NCI-H2081 (cell line): ENCODE results near the gene EPHA10.
A peak's percentile ranks its signal among the peaks of the same experiment; 100 is the strongest.
"Not testable (repeated sequence)": the region's sequence is repeated elsewhere in the genome, so short reads cannot be mapped to it uniquely, and the experiment has no call there.

Experiments
- DNase-seq, 2 experiments: peaks; one replicate each; lab custom pipeline; 2025; lab: John Stamatoyannopoulos, UW

EPHA10 gene

GRCh38 chr1:37716321-37716720 is 48.6 kb downstream of the EPHA10 start:
- no peak for DNase-seq

DNA sequence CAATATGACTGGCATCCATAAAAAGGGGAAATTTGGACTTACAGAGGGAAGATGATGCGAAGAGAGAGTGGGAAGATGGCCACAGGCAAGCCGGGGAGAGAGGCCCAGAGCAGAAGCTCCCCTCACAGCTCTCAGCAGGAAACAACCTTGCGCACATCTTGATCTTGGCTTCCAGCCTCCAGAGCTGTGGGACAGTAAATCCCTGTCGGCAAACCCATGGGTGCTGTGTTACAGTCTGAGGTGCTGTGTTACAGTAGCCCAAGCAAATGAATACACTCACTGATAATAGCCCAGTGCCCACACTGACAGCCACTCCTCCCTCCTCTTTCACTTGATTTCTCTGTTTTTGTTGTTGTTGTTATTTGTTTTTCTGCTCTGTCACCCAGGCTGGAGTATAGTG is 50.2 kb downstream of the EPHA10 start:
- no peak for DNase-seq

- DNase-seq, result no peak
Observed at GRCh38 chr1:37714226-37714625, 50.7 kb downstream of the EPHA10 start.

GRCh38 chr1:37708471-37708870 is 56.4 kb downstream of the EPHA10 start:
- no peak for DNase-seq

- no peak for DNase-seq
Observed at GRCh38 chr1:37705399-37705798, 59.5 kb downstream of the EPHA10 start.

DNA sequence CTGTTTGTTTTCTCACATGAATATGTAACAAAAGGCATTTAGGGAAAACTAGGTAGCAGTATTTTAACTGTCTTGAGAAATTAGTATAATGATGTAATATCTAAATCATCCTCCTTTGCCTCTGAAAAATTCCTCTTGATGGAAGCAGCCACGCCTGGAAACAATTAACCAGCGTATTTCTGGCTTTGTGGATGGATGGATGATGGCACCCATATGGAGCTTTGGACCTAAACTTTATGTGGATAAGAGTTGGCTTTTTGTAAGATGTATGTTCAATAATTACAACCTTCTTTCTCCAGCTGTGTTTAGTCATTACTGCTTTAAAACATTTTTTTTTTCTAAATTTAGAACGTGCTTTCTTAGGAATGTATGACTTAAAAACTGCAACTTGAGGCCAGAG is 60.0 kb downstream of the EPHA10 start:
- DNase-seq, result no peak

DNA sequence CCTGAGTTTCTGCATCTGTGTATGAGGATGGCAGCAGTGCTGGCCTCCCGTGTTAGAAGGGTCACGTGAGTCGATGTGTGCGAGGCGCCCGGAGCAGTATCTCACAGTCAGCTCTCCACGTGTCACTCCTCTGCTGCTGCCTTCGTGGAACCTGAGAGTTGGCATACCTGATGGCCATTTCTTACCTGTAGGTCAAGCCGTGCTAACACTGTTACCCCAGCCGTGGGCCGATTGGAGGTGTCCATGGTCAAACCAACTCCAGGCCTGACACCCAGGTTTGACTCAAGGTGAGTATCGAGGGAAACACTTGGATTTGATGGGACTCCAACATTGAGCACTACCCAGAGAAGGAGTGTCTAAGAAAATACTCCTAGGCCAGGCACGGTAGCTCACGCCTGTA is 61.9 kb downstream of the EPHA10 start:
- no peak for DNase-seq

DNA sequence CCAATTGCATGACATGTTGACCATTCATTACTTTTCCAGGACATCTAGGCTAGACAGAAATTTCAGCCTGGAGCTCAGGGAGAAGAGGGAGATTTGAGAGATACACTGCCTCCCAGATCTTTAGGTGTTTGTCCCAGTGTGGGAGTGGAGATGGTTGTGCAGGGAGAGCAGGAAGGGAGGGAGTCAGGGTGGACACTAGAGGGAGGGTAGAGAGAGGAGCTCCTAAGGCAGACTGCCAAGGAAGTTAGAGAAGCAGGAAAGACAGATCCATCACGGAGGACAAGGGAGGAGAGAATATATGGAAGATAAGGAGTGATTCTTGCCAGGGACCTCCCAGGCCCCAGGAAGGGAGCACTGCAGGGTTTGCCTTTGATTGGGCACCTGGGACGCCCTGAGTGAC is 63.9 kb downstream of the EPHA10 start:
- no peak for DNase-seq

DNA sequence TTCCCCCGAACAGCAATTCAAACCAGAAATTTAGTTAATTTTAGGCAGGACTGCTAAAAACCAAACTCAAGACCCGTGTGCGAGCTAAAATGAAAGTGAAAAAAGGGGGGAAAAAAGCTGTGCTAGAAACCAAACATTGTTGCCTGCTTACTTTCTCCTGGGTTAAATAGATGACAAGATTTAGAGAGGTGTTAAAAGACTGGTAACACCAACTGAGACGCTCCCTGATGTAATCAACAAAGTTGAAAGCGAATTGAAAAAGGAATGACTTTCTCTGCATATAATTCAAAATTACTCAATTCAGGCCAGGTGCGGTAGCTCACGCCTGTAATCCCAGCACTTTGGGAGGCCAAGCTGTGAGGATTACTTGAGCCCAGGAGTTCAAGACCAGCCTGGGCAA is 65.8 kb downstream of the EPHA10 start:
- DNase-seq, result no peak

DNA sequence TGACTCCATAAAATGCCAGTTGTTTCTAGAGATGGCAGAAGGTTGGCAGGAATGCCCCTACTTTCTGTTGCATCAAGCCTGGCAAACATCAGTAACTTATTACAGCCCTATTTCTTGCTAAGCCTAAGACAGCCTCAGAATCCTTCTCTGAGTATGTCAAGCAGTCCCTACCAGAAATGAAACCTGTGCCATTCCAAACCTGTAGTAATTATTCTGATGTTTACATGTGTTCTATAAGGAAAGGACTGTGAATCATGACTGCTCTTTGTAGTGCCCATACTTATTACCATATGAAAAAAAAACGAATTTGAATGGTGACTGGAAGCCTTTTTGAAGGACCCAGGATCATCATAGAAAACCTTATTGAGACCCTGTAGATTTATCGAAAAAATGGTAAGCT is 67.2 kb downstream of the EPHA10 start:
- DNase-seq, result no peak

- peak in 1 of 2 experiments; percentile 32 for DNase-seq
Observed at GRCh38 chr1:37697090-37697489, 67.8 kb downstream of the EPHA10 start.

DNA sequence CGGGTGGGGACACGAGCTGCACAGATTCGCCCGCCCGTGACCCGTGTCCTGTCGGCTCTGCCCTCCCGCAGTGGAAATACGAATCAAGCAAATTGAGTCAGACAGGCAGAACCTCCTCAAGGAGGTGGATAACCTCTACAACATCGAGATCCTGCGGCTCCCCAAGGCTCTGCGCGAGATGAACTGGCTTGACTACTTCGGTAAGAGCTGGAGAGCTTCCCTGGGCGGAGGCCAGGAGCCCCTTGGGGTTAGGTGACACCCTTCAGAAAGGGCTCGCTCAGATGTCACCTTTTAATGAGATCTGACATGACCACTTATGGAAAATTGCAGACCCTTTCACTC is 72.1 kb downstream of the EPHA10 start:
- no peak for DNase-seq

DNA sequence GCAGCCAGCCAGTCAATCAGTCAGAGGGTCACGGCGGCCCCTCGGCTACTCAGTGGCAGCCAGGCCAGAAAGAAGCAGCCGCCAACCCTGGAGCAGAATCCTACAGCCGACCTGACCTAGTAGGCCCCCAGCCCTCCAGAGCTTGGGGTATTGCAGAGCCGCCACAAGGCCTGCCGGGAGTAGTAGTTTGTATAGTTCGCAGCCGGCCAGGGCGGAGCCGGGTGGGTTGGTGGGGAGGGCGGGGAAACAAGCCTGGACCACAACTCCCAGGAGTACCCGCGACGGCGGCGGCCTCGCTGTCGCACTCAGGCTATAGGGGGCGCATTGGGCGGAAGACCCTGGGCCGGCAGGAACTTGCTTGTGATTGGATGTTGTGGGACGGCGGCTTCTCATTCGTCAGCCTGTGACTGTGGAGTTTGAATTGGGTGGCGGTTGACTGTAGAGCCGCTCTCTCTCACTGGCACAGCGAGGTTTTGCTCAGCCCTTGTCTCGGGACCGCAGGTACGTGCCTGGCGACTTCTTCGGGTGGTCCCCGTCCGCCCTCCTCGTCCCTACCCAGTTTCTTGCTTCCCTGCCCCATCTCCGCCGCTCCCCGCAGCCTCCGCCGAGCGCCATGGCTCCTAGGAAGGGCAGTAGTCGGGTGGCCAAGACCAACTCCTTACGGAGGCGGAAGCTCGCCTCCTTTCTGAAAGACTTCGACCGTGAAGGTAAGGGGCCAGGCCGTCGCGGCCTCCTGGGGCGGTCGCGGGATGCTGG is 72.7 kb downstream of the EPHA10 start, which contains the start of gene CDCA8:
Gene CDCA8, plus strand, starts transcription at position 439 of the 756 bp plus-strand sequence. Its CDS starts 175 bp downstream, at position 614.
- DNase-seq, result peak; percentile 99

DNA sequence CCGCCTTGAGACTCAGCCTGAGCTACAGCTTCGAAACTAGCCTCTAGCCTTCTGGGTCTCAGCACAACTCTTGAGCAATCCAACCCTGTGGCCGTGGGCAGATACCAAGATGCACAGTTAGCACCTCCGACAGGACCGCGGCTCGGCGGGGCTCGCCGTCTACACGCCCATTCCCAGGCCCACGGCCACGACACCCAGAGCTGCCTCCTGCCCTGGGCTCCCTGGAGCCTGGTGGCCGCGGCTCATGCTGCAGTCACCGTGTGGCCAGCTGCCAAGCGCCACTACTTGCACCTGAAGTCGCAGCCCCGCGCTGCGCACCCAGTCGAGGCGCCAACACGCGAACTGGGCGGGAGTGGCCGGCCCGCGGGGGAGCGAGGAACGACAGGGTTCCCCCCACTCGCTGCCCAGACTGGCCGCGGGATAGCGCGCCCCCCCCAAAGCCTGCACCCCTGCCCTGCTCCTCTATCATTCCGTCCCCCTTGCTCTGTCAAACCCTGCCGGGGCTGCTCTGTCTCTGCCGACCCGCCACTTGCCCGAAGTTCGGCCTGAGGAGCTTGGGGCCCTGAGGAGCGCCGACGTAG is 73.3 kb downstream of the EPHA10 start:
- peak; percentile 26 to 66 for DNase-seq

DNA sequence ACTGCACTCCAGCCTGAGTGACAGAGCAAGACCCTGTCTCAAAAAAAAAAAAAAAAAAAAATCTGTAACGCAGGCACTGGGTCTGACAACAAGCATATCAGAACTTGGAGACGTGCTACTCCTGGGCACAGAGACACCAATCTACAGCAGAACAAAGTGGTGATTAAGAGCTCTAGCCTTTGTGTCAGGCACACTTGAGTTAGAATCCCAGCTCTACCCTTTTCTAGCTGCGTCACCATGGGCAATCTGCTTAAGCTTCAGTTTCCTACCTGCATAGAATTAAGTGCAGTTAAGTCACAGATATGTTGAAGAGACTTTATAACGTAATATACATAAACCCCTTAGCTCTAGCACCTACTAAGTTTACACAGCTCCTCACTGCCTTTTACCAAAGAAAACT is 76.0 kb downstream of the EPHA10 start:
- no peak for DNase-seq

GRCh38 chr1:37687764-37688163 is 77.2 kb downstream of the EPHA10 start:
- not testable (repeated sequence) for DNase-seq

DNA sequence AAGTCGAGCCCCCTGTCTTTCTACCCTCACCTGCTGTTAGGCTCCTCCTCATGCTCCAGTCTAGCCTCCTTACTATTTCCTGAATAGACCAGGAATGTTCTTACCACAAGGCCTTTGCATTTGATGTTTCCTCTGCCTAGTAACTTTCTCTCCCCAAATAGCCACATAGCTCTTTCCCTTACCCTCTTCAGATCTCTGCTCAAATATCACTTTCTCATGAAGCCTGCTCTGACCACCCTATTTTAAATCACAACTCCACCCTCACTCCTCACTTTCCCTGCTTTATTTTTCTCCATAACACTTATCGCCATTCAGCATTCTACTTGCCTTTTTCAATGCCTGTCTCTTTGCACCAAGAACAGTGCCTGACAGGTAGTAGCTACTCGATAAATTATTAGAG is 79.2 kb downstream of the EPHA10 start:
- no peak for DNase-seq

GRCh38 chr1:37684182-37684581 is 80.7 kb downstream of the EPHA10 start:
- DNase-seq, result not testable (repeated sequence)

DNA sequence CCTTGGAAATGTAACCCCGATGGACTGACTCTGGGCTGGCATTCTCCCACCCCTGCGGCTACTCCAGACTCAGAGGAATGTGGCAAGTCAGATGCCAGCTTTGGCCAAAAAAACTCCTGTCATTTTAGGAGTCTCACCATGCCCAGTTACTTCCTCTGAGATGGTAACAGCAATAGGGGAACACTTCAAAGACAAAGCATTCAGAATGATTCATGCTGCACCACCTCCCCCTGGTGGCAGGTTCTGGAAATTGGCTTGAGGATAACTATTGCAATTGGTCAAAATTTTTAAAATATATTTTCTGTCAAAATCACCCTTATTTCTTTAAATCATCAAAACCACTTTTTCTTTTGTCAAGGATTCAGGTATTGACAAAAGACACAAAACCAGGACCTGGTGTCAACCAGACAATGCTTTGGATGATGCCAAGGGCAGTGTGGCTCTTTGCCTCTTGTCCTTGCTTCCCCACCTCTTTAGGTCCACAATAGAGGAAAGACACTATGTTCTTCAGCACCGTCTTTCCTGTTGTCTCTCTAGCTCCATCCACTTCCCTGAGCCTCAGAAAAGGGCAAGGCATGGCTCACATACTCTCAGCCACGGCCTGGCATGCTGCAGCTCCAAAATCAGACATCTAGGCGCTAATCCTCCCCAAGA is 82.5 kb downstream of the EPHA10 start:
- peak; percentile 59 to 65 for DNase-seq

- DNase-seq, result no peak
Observed at GRCh38 chr1:37680933-37681332, 84.0 kb downstream of the EPHA10 start.

- DNase-seq, result no peak
Observed at GRCh38 chr1:37677808-37678207, 87.1 kb downstream of the EPHA10 start.

GRCh38 chr1:37677143-37677439 is 87.8 kb downstream of the EPHA10 start:
- no peak for DNase-seq

GRCh38 chr1:37676281-37677142 is 88.4 kb downstream of the EPHA10 start:
- no peak for DNase-seq
